HPDE6-E6E7 (cell line): ENCODE data around the gene ISOC2.
A peak's percentile ranks its signal among the peaks of the same experiment; 100 is the strongest.

ENCODE experiments used
- DNase-seq: peaks from one replicate; pipeline ENCODE4 v3.0.0; 2011; ENCODE audit warnings: missing footprints; ENCODE audit errors: extremely low spot score

Gene ISOC2

GRCh38 chr19:55479045-55479444 is 17.6 kb upstream of the ISOC2 start:
- no peak for DNase-seq

- no peak for DNase-seq
These were observed 16.9 kb upstream of the ISOC2 start for GRCh38 chr19:55478364-55478763.

GRCh38 chr19:55477905-55478304 is 16.5 kb upstream of the ISOC2 start:
- DNase-seq: no peak

- DNase-seq: peak; percentile 97
These were observed 14.8 kb upstream of the ISOC2 start, which contains the start of gene ZNF628 for GRCh38 chr19:55476100-55476775. ZNF628 (plus strand) TSS chr19:55476617; CDS start chr19:55479911, 3,294 bp downstream.

- no peak for DNase-seq
These were observed 13.1 kb upstream of the ISOC2 start for GRCh38 chr19:55474269-55475265.

GRCh38 chr19:55473225-55474012 is 12.0 kb upstream of the ISOC2 start:
- DNase-seq: no peak

GRCh38 chr19:55472463-55472862 is 11.0 kb upstream of the ISOC2 start:
- DNase-seq: peak; percentile 60

- no peak for DNase-seq
These were observed 9.8 kb upstream of the ISOC2 start for GRCh38 chr19:55471266-55471665.

GRCh38 chr19:55468054-55468393 is 6.6 kb upstream of the ISOC2 start:
- no peak for DNase-seq

- no peak for DNase-seq
These were observed 6.0 kb upstream of the ISOC2 start for GRCh38 chr19:55467236-55468053.

GRCh38 chr19:55466241-55466614 is 4.8 kb upstream of the ISOC2 start:
- DNase-seq: no peak

GRCh38 chr19:55465460-55466240 is 4.2 kb upstream of the ISOC2 start:
- DNase-seq: no peak

- DNase-seq: no peak
These were observed 3.2 kb upstream of the ISOC2 start, which contains the start of gene C19orf85 for GRCh38 chr19:55464662-55465054. C19orf85 (minus strand) TSS chr19:55464751; CDS start chr19:55464554, 197 bp downstream.

GRCh38 chr19:55464039-55464661 is 2.7 kb upstream of the ISOC2 start:
- no peak for DNase-seq

GRCh38 chr19:55463583-55464031 is 2.2 kb upstream of the ISOC2 start:
- DNase-seq: no peak

GRCh38 chr19:55462722-55463121 is 1.3 kb upstream of the ISOC2 start:
- DNase-seq: no peak

- no peak for DNase-seq
These were observed 658 bp upstream of the ISOC2 start for GRCh38 chr19:55461974-55462626.

- no peak for DNase-seq
These were observed 678 bp downstream of the ISOC2 start for GRCh38 chr19:55460670-55461258.
